ENCODE data around the gene HECTD4. TPM values are rescaled to one million over a fixed set of nuclear protein-coding genes. Genes with fewer than 3 reads are reported as not detected.
A peak's percentile ranks its signal among the peaks of the same experiment; 100 is the strongest.

HECTD4 gene
- total RNA-seq, 1 experiment from 2014 or later, result 30.0 TPM

GRCh38 chr12:112180422-112180821, 201.8 kb downstream of the HECTD4 start:
- no peak overlapping the region for H2AFZ ChIP-seq (ENCODE audit: low read length)
- H3K9me3 ChIP-seq (ENCODE audit: control insufficient read depth, low read depth, low read length), result no peaks in the 10 kb centered on the region
- H4K20me1 ChIP-seq (ENCODE audit: control insufficient read depth, insufficient read depth, insufficient read length), result no peaks in the 10 kb centered on the region
- no peaks in the 10 kb centered on the region for H3K9me3 Mint-ChIP-seq
- no peaks in the 10 kb centered on the region for H3K23me2 ChIP-seq (ENCODE audit: insufficient read length, low read depth, low read length, poor library complexity, severe bottlenecking)
- no peak overlapping the region for H2BK120ac ChIP-seq (ENCODE audit: low read depth, low read length, poor library complexity, severe bottlenecking)
- no peaks in the 10 kb centered on the region for H3K79me1 ChIP-seq (ENCODE audit: insufficient read depth, low read depth, low read length, poor library complexity, severe bottlenecking)
- no peak for DNase-seq
- H3K4me3 Mint-ChIP-seq, result no peak overlapping the region
- no peak overlapping the region for H3K18ac ChIP-seq (ENCODE audit: insufficient read length, low read depth, low read length)
- H3K27ac Mint-ChIP-seq, result peak overlapping the region; percentile 37 to 83 (median 74); a peak in 5 of 7 replicates
- no peak overlapping the region for H2BK15ac ChIP-seq (ENCODE audit: low read depth, low read length)
- no peak overlapping the region for H4K8ac ChIP-seq (replicated peaks; ENCODE audit: insufficient read length, low read depth, low read length)
- no peak overlapping the region for H2BK12ac ChIP-seq (ENCODE audit: insufficient read length, low read depth, low read length)
- H3K27me3 Mint-ChIP-seq (ENCODE audit: low read depth), result no peaks in the 10 kb centered on the region
- WGBS (ENCODE audit: extremely low coverage, insufficient read length, low lambda C conversion rate), result no CpG with 5 or more reads among the region's 4 CpGs
- no peak overlapping the region for H2BK5ac ChIP-seq (ENCODE audit: insufficient read length, low read length)
- H4K91ac ChIP-seq (ENCODE audit: insufficient read length, low read depth, low read length), result no peak overlapping the region
- no peak overlapping the region for H3K4ac ChIP-seq (ENCODE audit: low read depth, low read length)
- no peak overlapping the region for H2AK5ac ChIP-seq (ENCODE audit: insufficient read length, low read length)
- no peaks in the 10 kb centered on the region for H3K79me2 ChIP-seq (ENCODE audit: insufficient read depth, low read length)
- H3K4me1 ChIP-seq (ENCODE audit: insufficient read depth, low read length), result peaks cover 7% of the 10 kb centered on the region
- H3T11ph ChIP-seq (ENCODE audit: low read length), result no peak overlapping the region
- H3K36me3 Mint-ChIP-seq (ENCODE audit: insufficient read depth in 1 of 3, low read depth in 3 of 3), result peaks cover 10 to 39% (median 33%) of the 10 kb centered on the region in 3 experiments; a peak in 6 of 7 replicates
- H3K56ac ChIP-seq (ENCODE audit: insufficient read length, low read depth, low read length), result no peak overlapping the region
- no peak overlapping the region for H3K23ac ChIP-seq (ENCODE audit: insufficient read length, low read depth, low read length)
- TF ChIP-seq, protein P1, sequence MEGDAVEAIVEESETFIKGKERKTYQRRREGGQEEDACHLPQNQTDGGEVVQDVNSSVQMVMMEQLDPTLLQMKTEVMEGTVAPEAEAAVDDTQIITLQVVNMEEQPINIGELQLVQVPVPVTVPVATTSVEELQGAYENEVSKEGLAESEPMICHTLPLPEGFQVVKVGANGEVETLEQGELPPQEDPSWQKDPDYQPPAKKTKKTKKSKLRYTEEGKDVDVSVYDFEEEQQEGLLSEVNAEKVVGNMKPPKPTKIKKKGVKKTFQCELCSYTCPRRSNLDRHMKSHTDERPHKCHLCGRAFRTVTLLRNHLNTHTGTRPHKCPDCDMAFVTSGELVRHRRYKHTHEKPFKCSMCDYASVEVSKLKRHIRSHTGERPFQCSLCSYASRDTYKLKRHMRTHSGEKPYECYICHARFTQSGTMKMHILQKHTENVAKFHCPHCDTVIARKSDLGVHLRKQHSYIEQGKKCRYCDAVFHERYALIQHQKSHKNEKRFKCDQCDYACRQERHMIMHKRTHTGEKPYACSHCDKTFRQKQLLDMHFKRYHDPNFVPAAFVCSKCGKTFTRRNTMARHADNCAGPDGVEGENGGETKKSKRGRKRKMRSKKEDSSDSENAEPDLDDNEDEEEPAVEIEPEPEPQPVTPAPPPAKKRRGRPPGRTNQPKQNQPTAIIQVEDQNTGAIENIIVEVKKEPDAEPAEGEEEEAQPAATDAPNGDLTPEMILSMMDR (conservative IDR thresholded peaks at IDR 0.05), result no peak
- no peak overlapping the region for H3K27ac ChIP-seq (ENCODE audit: insufficient read length, low read depth, low read length)
- no peaks in the 10 kb centered on the region for H3K27me3 ChIP-seq (ENCODE audit: insufficient read depth, low read length)
- no peak overlapping the region for H2BK20ac ChIP-seq (ENCODE audit: low read depth, low read length, poor library complexity, severe bottlenecking)
- H3K4me1 Mint-ChIP-seq, result peaks cover 21 to 23% of the 10 kb centered on the region in 2 experiments
- no peak overlapping the region for H3K14ac ChIP-seq (ENCODE audit: insufficient read depth, low read length)
- no peak overlapping the region for H3K4me2 ChIP-seq (ENCODE audit: insufficient read depth, insufficient read length, low read length)
- no peak overlapping the region for H3K9ac ChIP-seq (ENCODE audit: extremely low read depth, insufficient read length, low read length)
- no peak overlapping the region for H4K5ac ChIP-seq (ENCODE audit: insufficient read length, low read depth, low read length)

All from H9 (cell line).